Endothelial cell of umbilical vein (primary cell): Measurements from ENCODE around the gene TEAD3.

Experiments used
- CTCF ChIP-seq, 2 donors: IDR thresholded peaks; 1 replicate in 1 of 2; 2 replicates in 1 of 2; pipeline ENCODE4 v1.5.1; 2011; ENCODE audit warnings: low read length in 2 of 2, mild to moderate bottlenecking in 2 of 2, moderate library complexity in 2 of 2, control low read depth in 1 of 2, inconsistent platforms in 1 of 2, low read depth in 1 of 2; ENCODE audit not compliant: insufficient read depth in 1 of 2; ENCODE audit errors: extremely low read depth in 1 of 2
- EZH2 ChIP-seq: IDR thresholded peaks from 2 replicates; pipeline ENCODE4 v1.6.1; 2012; ENCODE audit warnings: borderline replicate concordance, low read depth, mild to moderate bottlenecking, moderate library complexity, low read length, inconsistent platforms; ENCODE audit not compliant: severe bottlenecking
- FOS ChIP-seq: IDR thresholded peaks from 2 replicates; pipeline ENCODE4 v1.6.1; 2011; ENCODE audit warnings: mild to moderate bottlenecking, low read length, moderate library complexity, borderline replicate concordance; ENCODE audit not compliant: insufficient read depth
- JUN ChIP-seq: IDR thresholded peaks from 2 replicates; pipeline ENCODE4 v1.6.1; 2011; ENCODE audit warnings: borderline replicate concordance, low read depth; ENCODE audit not compliant: insufficient read length, insufficient read depth
- MAX ChIP-seq: IDR thresholded peaks from 2 replicates; pipeline ENCODE4 v1.6.1; 2011; ENCODE audit not compliant: insufficient read depth, insufficient read length
- POLR2A ChIP-seq: IDR thresholded peaks from 2 replicates; pipeline ENCODE4 v1.6.1; 2012; ENCODE audit warnings: low read depth, mild to moderate bottlenecking, control low read depth, low read length
- POLR2AphosphoS5 ChIP-seq: IDR thresholded peaks from 2 replicates; pipeline ENCODE4 v1.6.1; 2012; ENCODE audit warnings: low read depth, mild to moderate bottlenecking, control low read depth, low read length, moderate library complexity; ENCODE audit not compliant: insufficient read depth

- TF ChIP-seq POLR2AphosphoS5, result no peak
- no peak for TF ChIP-seq POLR2A
- TF ChIP-seq FOS, result no peak
- TF ChIP-seq EZH2, result no peak
- no peak for TF ChIP-seq CTCF (IDR thresholded peaks at IDR 0.05; ENCODE audit: extremely low read depth in 1 of 2, insufficient read depth in 1 of 2, low read depth in 1 of 2, low read length in 2 of 2)
- TF ChIP-seq JUN, result no peak
- TF ChIP-seq MAX, result no peak
These were observed 18.6 kb downstream of the TEAD3 start for GRCh38 chr6:35478259-35478658.
